DMS 273 treated with DMSO at 0.1 percent for 48 hours (cell line): ENCODE results near the gene PIANP.
"Not testable (repeated sequence)": the region's sequence is repeated elsewhere in the genome, so short reads cannot be mapped to it uniquely, and the experiment has no call there.

Experiments used
- DNase-seq: peaks from one replicate; lab custom pipeline; 2025; lab: John Stamatoyannopoulos, UW

PIANP gene

GRCh38 chr12:6700646-6701051 is at the start of gene PIANP:
Gene PIANP, minus strand, starts transcription at chr12:6700815. Its CDS starts 2,754 bp downstream, at chr12:6698061.
- DNase-seq, result no peak

GRCh38 chr12:6748761-6749160 is 48.1 kb upstream of the PIANP start:
- no peak for DNase-seq

- no peak for DNase-seq
Observed at GRCh38 chr12:6747216-6747615, 46.6 kb upstream of the PIANP start.

GRCh38 chr12:6745741-6746525 is 45.3 kb upstream of the PIANP start:
- no peak for DNase-seq

- DNase-seq, result not testable (repeated sequence)
Observed at GRCh38 chr12:6743300-6743699, 42.7 kb upstream of the PIANP start.

GRCh38 chr12:6742834-6743233 is 42.2 kb upstream of the PIANP start:
- no peak for DNase-seq

GRCh38 chr12:6742080-6742479 is 41.5 kb upstream of the PIANP start:
- DNase-seq, result not testable (repeated sequence)

- no peak for DNase-seq
Observed at GRCh38 chr12:6736754-6737153, 36.1 kb upstream of the PIANP start.

GRCh38 chr12:6735448-6736191 is 35.0 kb upstream of the PIANP start:
- peak; percentile 12 for DNase-seq

GRCh38 chr12:6734506-6735387 is 34.1 kb upstream of the PIANP start:
- DNase-seq, result no peak

GRCh38 chr12:6730169-6730568 is 29.6 kb upstream of the PIANP start:
- no peak for DNase-seq

- no peak for DNase-seq
Observed at GRCh38 chr12:6729186-6729585, 28.6 kb upstream of the PIANP start.

- no peak for DNase-seq
Observed at GRCh38 chr12:6725350-6725749, 24.7 kb upstream of the PIANP start.

- DNase-seq, result no peak
Observed at GRCh38 chr12:6724409-6724797, 23.8 kb upstream of the PIANP start.

GRCh38 chr12:6723607-6724408 is 23.2 kb upstream of the PIANP start, which contains the start of gene COPS7A:
Gene COPS7A, plus strand, starts transcription at chr12:6724046. Its CDS starts 611 bp downstream, at chr12:6724657.
- peak; percentile 93 for DNase-seq

GRCh38 chr12:6722863-6723262 is 22.2 kb upstream of the PIANP start:
- DNase-seq, result no peak

GRCh38 chr12:6716874-6717437 is 16.3 kb upstream of the PIANP start:
- DNase-seq, result no peak

- DNase-seq, result not testable (repeated sequence)
Observed at GRCh38 chr12:6716031-6716873, 15.6 kb upstream of the PIANP start.

GRCh38 chr12:6708960-6709394 is 8.4 kb upstream of the PIANP start:
- DNase-seq, result no peak

GRCh38 chr12:6708351-6708750 is 7.7 kb upstream of the PIANP start:
- not testable (repeated sequence) for DNase-seq
